Measurements from ENCODE around the gene MYB.
"Not testable (repeated sequence)": the region's sequence is repeated elsewhere in the genome, so short reads cannot be mapped to it uniquely, and the experiment has no call there.

MYB gene

GRCh38 chr6:135244805-135245204 is 63.7 kb downstream of the MYB start:
- H4K20me1 ChIP-seq (ENCODE audit: insufficient read depth, low read length, poor library complexity, severe bottlenecking), result no peaks in the 10 kb centered on the region
- no peak for TF ChIP-seq EZH2phosphoT487 (IDR thresholded peaks at IDR 0.05; ENCODE audit: borderline replicate concordance)
- TF ChIP-seq, protein P1, sequence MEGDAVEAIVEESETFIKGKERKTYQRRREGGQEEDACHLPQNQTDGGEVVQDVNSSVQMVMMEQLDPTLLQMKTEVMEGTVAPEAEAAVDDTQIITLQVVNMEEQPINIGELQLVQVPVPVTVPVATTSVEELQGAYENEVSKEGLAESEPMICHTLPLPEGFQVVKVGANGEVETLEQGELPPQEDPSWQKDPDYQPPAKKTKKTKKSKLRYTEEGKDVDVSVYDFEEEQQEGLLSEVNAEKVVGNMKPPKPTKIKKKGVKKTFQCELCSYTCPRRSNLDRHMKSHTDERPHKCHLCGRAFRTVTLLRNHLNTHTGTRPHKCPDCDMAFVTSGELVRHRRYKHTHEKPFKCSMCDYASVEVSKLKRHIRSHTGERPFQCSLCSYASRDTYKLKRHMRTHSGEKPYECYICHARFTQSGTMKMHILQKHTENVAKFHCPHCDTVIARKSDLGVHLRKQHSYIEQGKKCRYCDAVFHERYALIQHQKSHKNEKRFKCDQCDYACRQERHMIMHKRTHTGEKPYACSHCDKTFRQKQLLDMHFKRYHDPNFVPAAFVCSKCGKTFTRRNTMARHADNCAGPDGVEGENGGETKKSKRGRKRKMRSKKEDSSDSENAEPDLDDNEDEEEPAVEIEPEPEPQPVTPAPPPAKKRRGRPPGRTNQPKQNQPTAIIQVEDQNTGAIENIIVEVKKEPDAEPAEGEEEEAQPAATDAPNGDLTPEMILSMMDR (conservative IDR thresholded peaks at IDR 0.05; ENCODE audit: low read length), result no peak
- H3K4me1 ChIP-seq (ENCODE audit: insufficient read depth, low read length, poor library complexity, severe bottlenecking), result peaks cover 26% of the 10 kb centered on the region
- no peaks in the 10 kb centered on the region for H3K79me2 ChIP-seq (ENCODE audit: insufficient read depth, low read length)
- no peaks in the 10 kb centered on the region for H3K36me3 ChIP-seq (ENCODE audit: insufficient read depth, low read length)
- H3K4me3 ChIP-seq (ENCODE audit: low read length, poor library complexity, severe bottlenecking), result no peak overlapping the region
- H3K9me2 ChIP-seq (replicated peaks; ENCODE audit: low read depth, low read length), result no peaks in the 10 kb centered on the region
- peak overlapping the region; percentile 58; the same call in 1 of the 2 replicates for H2AFZ ChIP-seq (ENCODE audit: low read length)
- H3K9ac ChIP-seq (ENCODE audit: low read depth, low read length, poor library complexity, severe bottlenecking), result peak overlapping the region; percentile 25
- no peaks in the 10 kb centered on the region for H3K27me3 ChIP-seq (ENCODE audit: insufficient read depth, low read length, poor library complexity, severe bottlenecking)
- H3K9me3 ChIP-seq (ENCODE audit: insufficient read depth, low read depth, low read length), result no peaks in the 10 kb centered on the region
- H3F3A ChIP-seq (ENCODE audit: low read depth), result no peaks in the 10 kb centered on the region
- H3K4me2 ChIP-seq (ENCODE audit: low read depth, low read length, poor library complexity, severe bottlenecking), result peak overlapping the region; percentile 1

DNA sequence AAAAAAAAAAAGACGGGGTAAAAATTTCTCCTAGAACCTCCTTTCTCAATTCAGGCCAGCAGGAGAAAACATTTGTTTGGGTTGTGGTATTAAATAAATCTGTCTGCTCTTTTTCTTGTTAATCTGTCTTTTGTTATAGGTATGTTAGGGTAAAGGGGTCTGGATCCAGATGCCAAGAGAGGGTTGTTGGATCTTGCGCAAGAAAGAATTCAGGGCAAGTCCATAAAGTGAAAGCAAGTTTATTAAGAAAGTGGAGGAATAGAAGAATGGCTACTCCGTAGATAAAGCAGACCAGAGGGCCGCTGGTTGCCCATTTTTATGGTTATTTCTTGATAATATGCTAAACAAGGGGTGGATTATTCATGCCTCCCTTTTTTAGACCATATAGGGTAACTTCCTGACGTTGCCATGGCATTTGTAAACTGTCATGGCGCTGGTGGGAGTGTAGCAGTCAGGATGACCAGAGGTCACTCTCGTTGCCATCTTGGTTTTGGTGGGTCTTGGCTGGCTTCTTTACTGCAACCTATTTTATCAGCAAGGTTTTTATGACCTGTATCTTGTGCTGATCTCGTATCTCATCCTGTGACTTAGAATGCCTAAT is 65.4 kb downstream of the MYB start:
- not testable (repeated sequence) for H2AFZ ChIP-seq (ENCODE audit: low read length); H3K9me2 ChIP-seq (replicated peaks; ENCODE audit: low read depth, low read length); H3K4me2 ChIP-seq (ENCODE audit: low read depth, low read length, poor library complexity, severe bottlenecking); H3K4me3 ChIP-seq (ENCODE audit: low read length, poor library complexity, severe bottlenecking); H3K79me2 ChIP-seq (ENCODE audit: insufficient read depth, low read length); H3K36me3 ChIP-seq (ENCODE audit: insufficient read depth, low read length); H3K9me3 ChIP-seq (ENCODE audit: insufficient read depth, low read depth, low read length); H3K9ac ChIP-seq (ENCODE audit: low read depth, low read length, poor library complexity, severe bottlenecking); H3F3A ChIP-seq (ENCODE audit: low read depth); H3K27me3 ChIP-seq (ENCODE audit: insufficient read depth, low read length, poor library complexity, severe bottlenecking); H4K20me1 ChIP-seq (ENCODE audit: insufficient read depth, low read length, poor library complexity, severe bottlenecking)
- peaks cover 39% of the 10 kb centered on the region for H3K4me1 ChIP-seq (ENCODE audit: insufficient read depth, low read length, poor library complexity, severe bottlenecking)

- Histone ChIP-seq H3K27me3 (ENCODE audit: insufficient read depth, low read length, poor library complexity, severe bottlenecking) (no peaks in the 10 kb centered on the region), H3K9me2 (replicated peaks; ENCODE audit: low read depth, low read length) (no peaks in the 10 kb centered on the region), H3K9ac (ENCODE audit: low read depth, low read length, poor library complexity, severe bottlenecking) (no peak overlapping the region), H3K4me2 (ENCODE audit: low read depth, low read length, poor library complexity, severe bottlenecking) (no peak overlapping the region), H2AFZ (ENCODE audit: low read length) (no peak overlapping the region), H3F3A (ENCODE audit: low read depth) (no peaks in the 10 kb centered on the region), H3K36me3 (ENCODE audit: insufficient read depth, low read length) (no peaks in the 10 kb centered on the region), H3K79me2 (ENCODE audit: insufficient read depth, low read length) (no peaks in the 10 kb centered on the region), H3K4me3 (ENCODE audit: low read length, poor library complexity, severe bottlenecking) (no peak overlapping the region), H4K20me1 (ENCODE audit: insufficient read depth, low read length, poor library complexity, severe bottlenecking) (no peaks in the 10 kb centered on the region), H3K9me3 (ENCODE audit: insufficient read depth, low read depth, low read length) (no peaks in the 10 kb centered on the region), H3K4me1 (ENCODE audit: insufficient read depth, low read length, poor library complexity, severe bottlenecking) (peaks cover 63% of the 10 kb centered on the region)
- TF ChIP-seq EZH2phosphoT487 (IDR thresholded peaks at IDR 0.05; ENCODE audit: borderline replicate concordance), result no peak
- TF ChIP-seq, protein P1 (conservative IDR thresholded peaks at IDR 0.05; ENCODE audit: low read length), result no peak
Observed at GRCh38 chr6:135250234-135250633, 69.1 kb downstream of the MYB start.
